Effector CD8-positive, alpha-beta T cell (primary cell): ENCODE measurements around the gene AP1B1.
"Not testable (repeated sequence)": the region's sequence is repeated elsewhere in the genome, so short reads cannot be mapped to it uniquely, and the experiment has no call there.

Experiments used
- DNase-seq: peaks from one replicate; lab custom pipeline; 2025; lab: John Stamatoyannopoulos, UW

Gene AP1B1

GRCh38 chr22:29388759-29389090 lies 355 bp upstream of the AP1B1 start:
- no peak for DNase-seq

GRCh38 chr22:29386708-29387107 lies 1.7 kb downstream of the AP1B1 start:
- DNase-seq = no peak

- no peak for DNase-seq
Measured at GRCh38 chr22:29385748-29386147, 2.6 kb downstream of the AP1B1 start.

- no peak for DNase-seq
Measured at GRCh38 chr22:29385151-29385704, 3.1 kb downstream of the AP1B1 start.

GRCh38 chr22:29383740-29384139 lies 4.6 kb downstream of the AP1B1 start:
- no peak for DNase-seq

GRCh38 chr22:29382580-29383302 lies 5.6 kb downstream of the AP1B1 start:
- DNase-seq = no peak

- no peak for DNase-seq
Measured at GRCh38 chr22:29380856-29381255, 7.5 kb downstream of the AP1B1 start.

GRCh38 chr22:29380032-29380781 lies 8.2 kb downstream of the AP1B1 start:
- DNase-seq = no peak

GRCh38 chr22:29379258-29379657 lies 9.1 kb downstream of the AP1B1 start:
- DNase-seq = no peak

GRCh38 chr22:29377979-29378378 lies 10.4 kb downstream of the AP1B1 start:
- no peak for DNase-seq

- not testable (repeated sequence) for DNase-seq
Measured at GRCh38 chr22:29376705-29377104, 11.7 kb downstream of the AP1B1 start.

GRCh38 chr22:29375398-29376076 lies 12.8 kb downstream of the AP1B1 start:
- no peak for DNase-seq

- not testable (repeated sequence) for DNase-seq
Measured at GRCh38 chr22:29374806-29375205, 13.6 kb downstream of the AP1B1 start.

GRCh38 chr22:29374401-29374800 lies 14.0 kb downstream of the AP1B1 start:
- no peak for DNase-seq

- no peak for DNase-seq
Measured at GRCh38 chr22:29370537-29370936, 17.8 kb downstream of the AP1B1 start.

GRCh38 chr22:29369460-29369859 lies 18.9 kb downstream of the AP1B1 start:
- no peak for DNase-seq

- DNase-seq = no peak
Measured at GRCh38 chr22:29359469-29359868, 28.9 kb downstream of the AP1B1 start.

GRCh38 chr22:29357193-29357890 lies 31.0 kb downstream of the AP1B1 start:
- DNase-seq = not testable (repeated sequence)

- DNase-seq = no peak
Measured at GRCh38 chr22:29353860-29354259, 34.5 kb downstream of the AP1B1 start.

GRCh38 chr22:29353286-29353685 lies 35.1 kb downstream of the AP1B1 start:
- no peak for DNase-seq

- no peak for DNase-seq
Measured at GRCh38 chr22:29352778-29353177, 35.6 kb downstream of the AP1B1 start.

GRCh38 chr22:29351891-29352290 lies 36.5 kb downstream of the AP1B1 start:
- no peak for DNase-seq
